Ishikawa (cell line): Measurements from ENCODE around the gene KIF5B.

Experiments used
- CEBPB ChIP-seq: IDR thresholded peaks from 2 replicates; pipeline ENCODE4 v1.6.1; 2012
- EP300 ChIP-seq: IDR thresholded peaks from 2 replicates; pipeline ENCODE4 v1.6.1; 2012; ENCODE audit warnings: borderline replicate concordance
- FOXM1 ChIP-seq: IDR thresholded peaks from 2 replicates; pipeline ENCODE4 v1.6.1; 2012; ENCODE audit warnings: low read depth, borderline replicate concordance
- TEAD4 ChIP-seq: IDR thresholded peaks from 2 replicates; pipeline ENCODE4 v1.6.1; 2012
- ZBTB7A ChIP-seq: IDR thresholded peaks from 2 replicates; pipeline ENCODE4 v1.6.1; 2012; ENCODE audit warnings: low read depth
- TF ChIP-seq, protein P1 (sequence below): IDR thresholded peaks from 2 replicates; pipeline ENCODE4 v1.6.1; 2012; ENCODE audit warnings: low read depth, mild to moderate bottlenecking
- TF ChIP-seq, protein P2 (sequence below): IDR thresholded peaks from 2 replicates; pipeline ENCODE4 v1.6.1; 2012

DNA sequence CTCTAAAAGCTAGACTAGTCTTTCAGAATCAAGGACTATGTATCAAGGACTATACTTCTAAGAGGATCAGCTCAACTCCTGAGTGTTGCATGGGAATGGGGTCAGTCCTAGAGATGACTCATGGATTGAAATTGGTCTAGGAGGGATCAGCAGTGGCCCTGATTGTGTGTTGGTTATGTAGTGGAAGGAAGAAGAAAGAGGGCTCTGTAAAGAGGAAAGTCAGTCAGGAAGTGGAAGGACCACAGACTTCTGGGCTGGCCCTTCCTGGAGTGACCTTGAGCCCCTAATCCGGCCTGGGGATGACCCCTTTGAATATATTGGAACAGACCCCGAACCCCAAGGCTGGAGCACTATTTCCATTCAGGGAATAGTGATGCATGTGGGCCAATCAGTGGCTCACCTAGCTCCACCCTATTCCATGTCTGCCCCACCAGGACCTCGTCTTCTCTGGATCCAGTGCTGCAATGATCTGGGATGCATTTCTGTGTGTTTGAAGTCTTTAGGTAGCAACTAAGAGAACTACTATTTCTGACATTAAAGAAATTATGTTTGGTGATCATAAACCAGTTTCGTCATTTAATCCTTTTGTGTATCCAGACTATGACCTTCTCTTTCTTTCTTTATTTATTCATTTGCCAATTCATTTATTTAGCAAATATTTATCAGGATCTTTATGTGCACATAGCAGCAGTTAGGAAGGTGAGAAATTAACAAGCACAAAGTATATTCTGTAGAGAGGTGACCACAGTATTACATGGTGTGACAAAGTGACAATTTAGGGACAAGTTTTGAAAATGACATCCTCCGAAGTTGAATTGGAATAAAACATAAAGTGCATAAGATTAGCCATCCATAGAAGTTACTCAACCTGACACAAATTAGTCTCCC, 48.6 kb upstream of the KIF5B start:
- TF ChIP-seq FOXM1 (no peak), ZBTB7A (no peak), EP300 (no peak), CEBPB (no peak), TEAD4 (no peak)
- TF ChIP-seq, protein P1, sequence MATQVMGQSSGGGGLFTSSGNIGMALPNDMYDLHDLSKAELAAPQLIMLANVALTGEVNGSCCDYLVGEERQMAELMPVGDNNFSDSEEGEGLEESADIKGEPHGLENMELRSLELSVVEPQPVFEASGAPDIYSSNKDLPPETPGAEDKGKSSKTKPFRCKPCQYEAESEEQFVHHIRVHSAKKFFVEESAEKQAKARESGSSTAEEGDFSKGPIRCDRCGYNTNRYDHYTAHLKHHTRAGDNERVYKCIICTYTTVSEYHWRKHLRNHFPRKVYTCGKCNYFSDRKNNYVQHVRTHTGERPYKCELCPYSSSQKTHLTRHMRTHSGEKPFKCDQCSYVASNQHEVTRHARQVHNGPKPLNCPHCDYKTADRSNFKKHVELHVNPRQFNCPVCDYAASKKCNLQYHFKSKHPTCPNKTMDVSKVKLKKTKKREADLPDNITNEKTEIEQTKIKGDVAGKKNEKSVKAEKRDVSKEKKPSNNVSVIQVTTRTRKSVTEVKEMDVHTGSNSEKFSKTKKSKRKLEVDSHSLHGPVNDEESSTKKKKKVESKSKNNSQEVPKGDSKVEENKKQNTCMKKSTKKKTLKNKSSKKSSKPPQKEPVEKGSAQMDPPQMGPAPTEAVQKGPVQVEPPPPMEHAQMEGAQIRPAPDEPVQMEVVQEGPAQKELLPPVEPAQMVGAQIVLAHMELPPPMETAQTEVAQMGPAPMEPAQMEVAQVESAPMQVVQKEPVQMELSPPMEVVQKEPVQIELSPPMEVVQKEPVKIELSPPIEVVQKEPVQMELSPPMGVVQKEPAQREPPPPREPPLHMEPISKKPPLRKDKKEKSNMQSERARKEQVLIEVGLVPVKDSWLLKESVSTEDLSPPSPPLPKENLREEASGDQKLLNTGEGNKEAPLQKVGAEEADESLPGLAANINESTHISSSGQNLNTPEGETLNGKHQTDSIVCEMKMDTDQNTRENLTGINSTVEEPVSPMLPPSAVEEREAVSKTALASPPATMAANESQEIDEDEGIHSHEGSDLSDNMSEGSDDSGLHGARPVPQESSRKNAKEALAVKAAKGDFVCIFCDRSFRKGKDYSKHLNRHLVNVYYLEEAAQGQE = no peak
- TF ChIP-seq, protein P2, sequence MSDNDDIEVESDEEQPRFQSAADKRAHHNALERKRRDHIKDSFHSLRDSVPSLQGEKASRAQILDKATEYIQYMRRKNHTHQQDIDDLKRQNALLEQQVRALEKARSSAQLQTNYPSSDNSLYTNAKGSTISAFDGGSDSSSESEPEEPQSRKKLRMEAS = no peak
